Heart left ventricle (tissue), 13 donors: ENCODE data around the gene OAS2.

Experiments used
- CTCF ChIP-seq, 12 donors: fragments of 200-600 bp; sonication (generic) in 4 of 12; IDR thresholded peaks; one replicate each; pipeline versions ENCODE4 v1.5.0 to v1.8.0; 2018 to 2022; ENCODE audit warnings: antibody characterized with exemption in 12 of 12, mild to moderate bottlenecking in 5 of 12
- POLR2A ChIP-seq, 2 donors: fragments of 450-650 bp; IDR thresholded peaks; one replicate each; pipeline ENCODE4 v1.6.1; 2017; ENCODE audit warnings: antibody characterized with exemption in 2 of 2, mild to moderate bottlenecking in 2 of 2, moderate library complexity in 2 of 2
- donor health status: ischemic (EF 13 %, LVEDD 7.1; RV severe dilation, severe dysfunction).
- donor health status: DM: no; HTN: yes; CAD: no.
- donor health status: DM: no; HTN: no; CAD: no.
- donor health status: ischemic (EF 25% LVEDD 6.9; RV normal size, moderate dysfunction).
- donor health status: ischemic (EF 25% LVEDD 5.7; RV mildly dilated, moderate dysfunction).
- donor health status: ischemic (EF 35%, LVEDD 5.7; RV mildly dilated, moderate dysfunction).
- donor health status: nonischemic (EF 11% LVEDD 7.7; RV severe dilation, severe dysfunction).
- donor health status: DM: yes; HTN: yes; CAD: no.
- donor health status: PGD.
- donor health status: ischemic (EF 29% LVEDD 5.4; RV normal size, mild dysfunction).
- donor health status: nonischemic (EF 23%, LVEDD 6.1; RV moderate dilation, normal function).

- no peak for TF ChIP-seq CTCF (IDR thresholded peaks at IDR 0.05)
- no peak for TF ChIP-seq POLR2A (IDR thresholded peaks at IDR 0.05)
These were observed 38.4 kb upstream of the OAS2 start for GRCh38 chr12:112939761-112940381.
